Stimulated activated CD4-positive, alpha-beta T cell treated with anti-CD3 and anti-CD28 coated beads, Interleukin-12 subunit alpha, Interleukin-12 subunit beta, amount 100 ng/mL, for 24 hours (primary cell): ENCODE results near the gene FAM210A.
"Not testable (repeated sequence)": the region's sequence is repeated elsewhere in the genome, so short reads cannot be mapped to it uniquely, and the experiment has no call there.

ENCODE experiments used
- DNase-seq, 2 experiments: peaks; one replicate each; pipeline ENCODE4 v3.0.0-alpha.2; 2020; ENCODE audit warnings: low read depth in 2 of 2

FAM210A gene

GRCh38 chr18:13726232-13726971 is at the start of gene FAM210A, which contains the start of gene RNMT:
Gene FAM210A, minus strand, starts transcription at chr18:13726558. Its CDS starts 44,481 bp downstream, at chr18:13682077.
Gene RNMT, plus strand, starts transcription at chr18:13726673. Its CDS starts 4,845 bp downstream, at chr18:13731518.
- peak; percentile 90 for DNase-seq

- DNase-seq = no peak
These were observed 48.7 kb upstream of the FAM210A start for GRCh38 chr18:13775058-13775457.

GRCh38 chr18:13762690-13763439 is 36.5 kb upstream of the FAM210A start:
- no peak for DNase-seq

- DNase-seq = no peak
These were observed 33.7 kb upstream of the FAM210A start for GRCh38 chr18:13760047-13760446.

GRCh38 chr18:13758622-13759021 is 32.3 kb upstream of the FAM210A start:
- DNase-seq = no peak

GRCh38 chr18:13756671-13757070 is 30.3 kb upstream of the FAM210A start:
- DNase-seq = no peak

GRCh38 chr18:13756261-13756660 is 29.9 kb upstream of the FAM210A start:
- DNase-seq = no peak

- DNase-seq = not testable (repeated sequence)
These were observed 25.2 kb upstream of the FAM210A start for GRCh38 chr18:13751599-13751998.

GRCh38 chr18:13746633-13747032 is 20.3 kb upstream of the FAM210A start:
- no peak for DNase-seq

GRCh38 chr18:13745696-13746095 is 19.3 kb upstream of the FAM210A start:
- no peak for DNase-seq

- DNase-seq = no peak
These were observed 9.3 kb upstream of the FAM210A start for GRCh38 chr18:13735681-13736080.

- no peak for DNase-seq
These were observed 4.1 kb upstream of the FAM210A start for GRCh38 chr18:13730481-13730880.

GRCh38 chr18:13726972-13727331 is 594 bp upstream of the FAM210A start:
- DNase-seq = peak in 1 of 2 experiments; percentile 5

GRCh38 chr18:13725566-13726231 is 659 bp downstream of the FAM210A start:
- peak in 1 of 2 experiments; percentile 1 for DNase-seq

- no peak for DNase-seq
These were observed 5.5 kb downstream of the FAM210A start for GRCh38 chr18:13720847-13721246.

GRCh38 chr18:13720123-13720522 is 6.2 kb downstream of the FAM210A start:
- no peak for DNase-seq

- no peak for DNase-seq
These were observed 9.4 kb downstream of the FAM210A start for GRCh38 chr18:13716916-13717315.

GRCh38 chr18:13715330-13715729 is 11.0 kb downstream of the FAM210A start:
- DNase-seq = no peak

GRCh38 chr18:13713455-13714055 is 12.8 kb downstream of the FAM210A start:
- DNase-seq = no peak

GRCh38 chr18:13712400-13713131 is 13.8 kb downstream of the FAM210A start:
- no peak for DNase-seq

GRCh38 chr18:13710414-13710831 is 15.9 kb downstream of the FAM210A start:
- DNase-seq = no peak
